GM19238 (cell line): ENCODE measurements around the gene ERC2.

Experiments used
- DNase-seq: peaks from one replicate; pipeline ENCODE4 v3.0.0; 2011; ENCODE audit warnings: low spot score; ENCODE audit not compliant: insufficient read length

Gene ERC2

DNA sequence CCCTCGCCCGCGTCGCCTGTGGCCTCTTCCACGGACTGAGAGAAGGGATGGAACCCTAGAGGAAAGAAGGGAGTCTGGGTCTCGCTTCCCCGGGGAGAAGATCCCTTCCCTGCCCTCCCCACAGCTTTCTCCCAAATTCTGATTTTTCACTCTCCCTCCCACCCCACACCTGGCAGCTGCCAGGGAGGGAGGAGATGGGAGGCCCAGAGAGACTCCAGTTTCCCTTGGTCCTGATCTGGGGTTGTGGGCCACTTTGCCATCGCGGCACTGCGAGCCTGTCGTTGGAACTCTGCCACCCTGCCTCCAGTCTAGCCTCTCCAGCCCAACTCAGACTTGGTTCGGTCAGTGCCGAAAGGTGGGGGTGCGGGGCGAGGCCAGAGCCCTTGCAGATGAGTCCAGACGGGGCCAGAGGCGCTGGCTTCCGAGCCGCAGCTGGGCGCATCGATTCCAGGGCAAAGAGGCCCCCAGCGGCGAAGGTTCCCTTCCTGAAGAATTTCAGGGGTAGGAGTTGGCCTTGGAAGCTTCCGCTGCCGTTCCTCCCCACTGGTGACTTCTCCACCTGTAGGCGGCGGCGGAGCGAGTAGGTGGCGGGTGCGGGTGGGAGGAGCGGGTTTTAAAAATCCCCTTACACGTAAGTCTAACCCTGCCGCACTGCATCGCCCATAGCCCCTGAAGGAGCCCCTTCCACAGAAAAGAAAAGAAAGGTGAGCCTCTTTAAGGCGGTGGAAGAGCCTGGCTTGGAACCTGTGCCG is 986.3 kb downstream of the ERC2 start:
- DNase-seq: no peak

DNA sequence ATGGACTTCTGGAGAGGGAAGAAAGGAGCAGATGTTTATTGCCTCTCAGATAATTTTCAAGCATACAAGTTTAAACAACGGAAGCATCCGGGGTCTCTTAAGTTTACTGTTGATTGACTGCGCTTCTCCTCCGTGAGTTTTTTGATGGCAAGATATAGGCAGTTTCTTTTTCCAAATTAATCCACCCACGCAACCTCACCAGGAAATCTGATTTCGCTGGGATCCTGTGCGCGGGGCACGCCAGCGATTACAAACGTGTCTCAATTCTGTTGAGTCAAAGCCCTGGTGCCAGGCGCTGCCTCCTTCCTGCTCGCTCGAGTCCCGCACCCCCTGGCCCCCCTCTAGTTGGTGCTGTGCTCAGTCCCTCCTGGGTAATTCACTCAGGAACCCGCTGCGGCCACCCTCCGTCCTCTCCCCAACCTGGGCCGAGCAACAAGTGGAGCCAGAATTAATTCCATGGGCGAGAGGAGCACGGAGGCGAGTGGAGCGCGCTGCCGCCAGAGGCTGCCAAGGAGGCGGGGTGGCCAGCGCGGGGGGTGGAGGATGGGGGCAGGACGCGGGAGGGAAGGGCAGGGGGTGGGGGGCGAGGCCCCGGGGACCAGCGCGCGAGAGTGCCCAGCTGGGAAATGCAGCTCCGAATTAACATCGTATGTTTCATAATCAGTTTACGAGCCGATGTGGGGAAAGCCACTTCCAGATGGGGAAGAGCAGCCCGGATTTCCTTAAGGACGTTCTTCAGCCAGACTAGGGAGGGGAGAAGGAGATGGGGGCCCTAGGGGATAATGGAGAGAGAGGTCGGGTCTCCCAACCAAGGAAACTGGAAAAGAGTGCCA is 987.1 kb downstream of the ERC2 start:
- no peak for DNase-seq

GRCh38 chr3:55477306-55478303 is 990.7 kb downstream of the ERC2 start:
- DNase-seq: no peak

DNA sequence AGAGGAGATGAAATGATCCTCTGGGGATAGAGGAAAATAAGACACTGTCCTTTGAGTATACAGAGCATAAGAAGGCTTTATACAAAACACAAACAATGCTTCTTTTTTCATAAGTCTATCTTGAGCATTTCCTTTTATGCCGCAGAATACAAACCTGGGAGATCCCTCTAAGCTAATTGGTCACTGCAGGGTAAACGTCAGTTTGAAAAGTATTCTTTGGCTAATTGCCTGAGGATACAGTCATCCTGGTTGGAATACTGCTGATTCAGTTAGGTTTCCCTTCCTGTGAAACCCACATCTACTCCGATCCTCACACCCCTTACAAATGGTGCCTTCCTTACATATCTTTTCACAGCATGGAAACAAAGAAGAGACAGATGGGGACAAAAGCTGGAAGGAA is 991.8 kb downstream of the ERC2 start:
- DNase-seq: no peak

- no peak for DNase-seq
Observed at GRCh38 chr3:55474213-55474632, 994.0 kb downstream of the ERC2 start.

DNA sequence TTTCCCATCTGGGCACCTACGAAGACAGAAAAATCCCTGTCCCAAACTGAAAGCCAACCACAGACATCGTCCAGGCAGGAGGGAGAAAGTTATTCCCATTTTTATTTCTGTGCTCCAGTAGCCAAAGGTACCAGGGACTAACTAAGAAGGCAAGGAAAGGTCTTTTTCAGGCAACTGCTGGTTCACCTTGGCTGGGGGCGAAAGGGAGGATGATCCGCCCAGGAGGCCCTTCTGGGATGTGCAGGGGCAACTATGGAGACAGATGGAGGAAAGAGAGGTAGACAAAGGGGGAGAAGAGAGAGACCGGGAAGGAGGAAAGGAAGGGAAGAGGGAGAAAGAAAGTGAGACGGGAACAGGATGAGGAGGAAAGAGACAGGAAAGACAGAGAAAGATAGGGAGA is 994.5 kb downstream of the ERC2 start:
- DNase-seq: no peak

DNA sequence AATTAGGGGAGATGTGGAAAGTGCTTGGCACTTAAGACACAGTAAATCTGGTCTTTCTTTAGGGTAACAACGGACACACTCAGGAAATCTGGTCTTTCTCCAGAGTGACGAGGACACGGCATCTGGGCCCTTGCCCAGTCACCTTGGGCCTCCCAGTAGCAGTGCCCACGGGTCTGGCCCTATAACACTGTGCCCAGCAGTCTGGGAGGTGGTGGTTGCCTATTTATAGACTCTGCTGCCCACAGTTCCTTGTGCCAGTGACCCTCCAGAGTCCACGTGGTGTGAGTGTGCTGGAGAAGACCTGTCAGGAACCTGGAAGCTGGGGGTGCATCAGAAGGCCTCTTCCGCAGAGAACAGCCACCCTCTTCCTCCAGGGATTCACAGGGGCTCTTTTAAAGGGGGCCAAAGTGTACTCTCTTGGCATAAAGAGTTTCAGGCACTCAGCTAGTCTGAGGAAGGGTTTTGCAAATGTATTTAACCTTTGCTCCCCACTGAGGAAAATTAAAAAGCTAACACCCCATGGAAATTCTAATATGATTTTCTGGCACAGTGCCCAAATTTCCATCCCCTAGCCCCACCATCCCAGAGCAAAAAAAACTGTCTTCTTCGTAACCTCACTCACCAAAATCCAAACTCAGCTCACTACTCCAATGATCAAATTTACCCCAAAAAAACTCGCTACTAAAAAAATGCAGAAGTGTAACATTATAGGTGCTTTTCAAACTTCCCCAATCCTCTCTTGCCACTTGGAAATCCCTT is 996.6 kb downstream of the ERC2 start:
- no peak for DNase-seq

GRCh38 chr3:55471084-55471483 is 997.2 kb downstream of the ERC2 start:
- DNase-seq: no peak

- no peak for DNase-seq
Observed at GRCh38 chr3:55469957-55470526, 998.2 kb downstream of the ERC2 start.

GRCh38 chr3:55468251-55468650 is 1000.0 kb downstream of the ERC2 start:
- DNase-seq: no peak

DNA sequence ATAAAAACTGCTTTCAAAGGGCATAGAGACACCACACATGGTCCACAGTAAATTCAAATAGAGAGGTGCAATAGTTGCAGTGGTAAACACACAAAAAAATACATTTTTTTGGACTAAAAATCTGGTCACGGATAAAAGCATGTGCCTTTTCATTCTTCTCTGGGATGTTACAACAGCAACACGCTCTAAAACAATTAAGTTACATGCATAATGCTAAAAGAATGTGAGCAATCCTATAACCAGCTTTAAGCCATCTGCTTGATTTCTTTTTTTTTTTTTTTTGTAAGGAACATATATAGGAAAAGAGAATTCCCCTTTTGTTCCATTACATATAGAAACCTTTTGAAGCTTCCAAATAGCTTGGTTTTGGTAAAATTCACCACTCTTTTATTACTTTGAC is 1001.2 kb downstream of the ERC2 start:
- no peak for DNase-seq

GRCh38 chr3:55466526-55466925 is 1001.7 kb downstream of the ERC2 start:
- DNase-seq: no peak

- DNase-seq: no peak
Observed at GRCh38 chr3:55461896-55462295, 1006.4 kb downstream of the ERC2 start.

GRCh38 chr3:55459838-55460237 is 1008.4 kb downstream of the ERC2 start:
- DNase-seq: no peak
